Erythroblast (primary cell): ENCODE measurements around the gene MBP.

Source experiments
- GATA1 ChIP-seq: IDR thresholded peaks from 2 replicates; pipeline ENCODE4 v1.6.1; 2011; ENCODE audit warnings: low read depth, mild to moderate bottlenecking, control low read depth, low read length, moderate library complexity
- POLR2A ChIP-seq: IDR thresholded peaks from 2 replicates; pipeline ENCODE4 v1.6.1; 2011; ENCODE audit warnings: mild to moderate bottlenecking, low read length

- TF ChIP-seq POLR2A, result no peak
- TF ChIP-seq GATA1, result no peak
Measured at GRCh38 chr18:77000527-77000926, 132.1 kb downstream of the MBP start.
